Progenitor cell of endocrine pancreas (in vitro differentiated cells): ENCODE data around the gene FAF1. TPM values are rescaled to one million over a fixed set of nuclear protein-coding genes. Genes with fewer than 3 reads are reported as not detected.
"Not testable (repeated sequence)": the region's sequence is repeated elsewhere in the genome, so short reads cannot be mapped to it uniquely, and the experiment has no call there.

Experiments used
- DNase-seq: peaks from one replicate; pipeline ENCODE4 v3.0.0; 2021; ENCODE audit warnings: low spot score; ENCODE audit not compliant: unreplicated experiment
- H3K27ac Mint-ChIP-seq: 2 replicates; pipeline ENCODE4 v1.8.0; 2021; ENCODE audit warnings: mild to moderate bottlenecking, moderate library complexity, mixed read lengths
- H3K27me3 Mint-ChIP-seq: 2 replicates; pipeline ENCODE4 v1.8.0; 2021; ENCODE audit warnings: mixed read lengths
- H3K36me3 Mint-ChIP-seq: 2 replicates; pipeline ENCODE4 v1.8.0; 2022; ENCODE audit warnings: mixed read lengths; ENCODE audit not compliant: insufficient read depth
- H3K4me1 Mint-ChIP-seq: 2 replicates; pipeline ENCODE4 v1.8.0; 2021; ENCODE audit warnings: low read depth, mixed read lengths
- H3K4me3 Mint-ChIP-seq: 2 replicates; pipeline ENCODE4 v1.8.0; 2021; ENCODE audit warnings: low read depth, mild to moderate bottlenecking, moderate library complexity, mixed read lengths
- H3K9me3 Mint-ChIP-seq: 2 replicates; pipeline ENCODE4 v1.8.0; 2021; ENCODE audit warnings: low read depth, mixed read lengths
- CTCF ChIP-seq: fragments of 200-600 bp; sonication (generic); IDR thresholded peaks from one replicate; pipeline ENCODE4 v1.5.0; 2021; ENCODE audit warnings: antibody characterized with exemption, mild to moderate bottlenecking; ENCODE audit not compliant: unreplicated experiment
- total RNA-seq: library from RNA; stranded (reverse); gene quantifications from 2 replicates; pipeline ENCODE4 v1.2.1, GENCODE V29; 2021

FAF1 gene
- total RNA-seq, 1 donor from 2014 or later = 49.0 TPM

DNA sequence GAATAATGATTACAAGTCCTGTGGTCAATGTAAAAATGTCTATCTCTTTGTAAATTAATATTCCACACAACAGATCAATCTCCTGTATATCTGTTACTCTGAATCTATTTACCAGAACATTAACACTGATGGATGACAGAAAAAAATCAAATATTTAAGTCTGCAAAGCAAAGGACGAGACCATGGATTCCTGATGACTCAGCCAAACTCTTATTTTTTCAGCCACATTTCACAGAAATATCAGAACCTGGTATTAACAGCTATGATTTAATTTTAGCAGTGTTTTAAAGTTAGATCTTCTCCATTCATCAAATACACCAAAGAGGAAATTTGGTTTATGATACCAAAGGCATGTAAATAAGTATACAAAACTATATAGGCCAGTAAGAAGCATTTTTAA is 46.1 kb downstream of the FAF1 start:
- no peak for DNase-seq
- Mint-ChIP-seq H3K4me3 (no peak overlapping the region), H3K27me3 (no peaks in the 10 kb centered on the region), H3K27ac (no peak overlapping the region), H3K9me3 (peaks cover 8% of the 10 kb centered on the region), H3K4me1 (no peaks in the 10 kb centered on the region), H3K36me3 (peaks cover 16% of the 10 kb centered on the region)
- TF ChIP-seq CTCF = no peak

- DNase-seq, H3K27me3 Mint-ChIP-seq, H3K27ac Mint-ChIP-seq, H3K4me3 Mint-ChIP-seq, H3K4me1 Mint-ChIP-seq: not testable (repeated sequence)
- peaks cover 16% of the 10 kb centered on the region for H3K36me3 Mint-ChIP-seq
- H3K9me3 Mint-ChIP-seq = peaks cover 35% of the 10 kb centered on the region
These were observed 49.7 kb downstream of the FAF1 start for GRCh38 chr1:50910356-50910755.

- H3K9me3 Mint-ChIP-seq = peaks cover 35% of the 10 kb centered on the region
- H3K4me1 Mint-ChIP-seq = not testable (repeated sequence)
These were observed 52.5 kb downstream of the FAF1 start for GRCh38 chr1:50907610-50908009.

GRCh38 chr1:50906050-50906449 is 54.0 kb downstream of the FAF1 start:
- peaks cover 35% of the 10 kb centered on the region for H3K9me3 Mint-ChIP-seq
- not testable (repeated sequence) for H3K27me3 Mint-ChIP-seq, H3K4me1 Mint-ChIP-seq, DNase-seq, H3K27ac Mint-ChIP-seq, H3K4me3 Mint-ChIP-seq
- peaks cover 13% of the 10 kb centered on the region for H3K36me3 Mint-ChIP-seq

More at GRCh38 chr1:50907610-50908009, 52.5 kb downstream of the FAF1 start:
- not testable (repeated sequence) for H3K27ac Mint-ChIP-seq, DNase-seq, H3K27me3 Mint-ChIP-seq, H3K4me3 Mint-ChIP-seq
- peaks cover 16% of the 10 kb centered on the region for H3K36me3 Mint-ChIP-seq

GRCh38 chr1:50902419-50902818 is 57.6 kb downstream of the FAF1 start:
- no peaks in the 10 kb centered on the region for H3K4me1 Mint-ChIP-seq
- H3K27me3 Mint-ChIP-seq = no peaks in the 10 kb centered on the region
- TF ChIP-seq CTCF = no peak
- H3K27ac Mint-ChIP-seq = no peak overlapping the region
- H3K9me3 Mint-ChIP-seq = peaks cover 13% of the 10 kb centered on the region
- no peak overlapping the region for H3K4me3 Mint-ChIP-seq
- no peaks in the 10 kb centered on the region for H3K36me3 Mint-ChIP-seq
- DNase-seq = no peak

GRCh38 chr1:50901872-50902271 is 58.2 kb downstream of the FAF1 start:
- H3K4me1 Mint-ChIP-seq = no peaks in the 10 kb centered on the region
- TF ChIP-seq CTCF = no peak
- H3K27ac Mint-ChIP-seq = no peak overlapping the region
- H3K4me3 Mint-ChIP-seq = no peak overlapping the region
- H3K27me3 Mint-ChIP-seq = no peaks in the 10 kb centered on the region
- no peak for DNase-seq
- no peaks in the 10 kb centered on the region for H3K36me3 Mint-ChIP-seq
- peaks cover 9% of the 10 kb centered on the region for H3K9me3 Mint-ChIP-seq

DNA sequence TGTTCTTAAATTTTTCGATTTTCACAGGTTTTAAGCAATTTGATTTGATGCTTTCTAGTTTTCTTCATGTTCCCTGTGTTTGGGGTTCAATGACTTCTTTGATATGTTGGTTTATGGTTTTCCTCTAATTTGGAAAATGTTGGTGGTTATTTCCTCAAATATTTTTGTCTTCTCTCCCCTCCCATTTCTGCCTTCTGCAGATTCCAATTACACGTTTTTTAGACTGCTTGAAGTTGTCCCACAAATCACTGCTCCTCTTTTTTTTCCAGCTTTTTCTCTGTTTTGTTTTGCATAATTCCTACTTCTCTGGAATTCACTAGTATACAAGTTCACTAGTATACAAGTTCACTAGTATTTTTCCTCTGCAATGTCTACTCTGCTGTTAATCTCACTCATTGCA is 61.3 kb downstream of the FAF1 start:
- no peak for TF ChIP-seq CTCF
- DNase-seq = no peak

More for the DNA sequence above, 61.3 kb downstream of the FAF1 start:
- Mint-ChIP-seq H3K4me3 (no peak overlapping the region), H3K27me3 (no peaks in the 10 kb centered on the region), H3K9me3 (peaks cover 18% of the 10 kb centered on the region), H3K4me1 (peaks cover 2% of the 10 kb centered on the region), H3K27ac (no peak overlapping the region), H3K36me3 (peaks cover 11% of the 10 kb centered on the region)
